ENCODE results near the gene PPIH.
"Not testable (repeated sequence)": the region's sequence is repeated elsewhere in the genome, so short reads cannot be mapped to it uniquely, and the experiment has no call there.

Gene PPIH

GRCh38 chr1:42682739-42683531 is 24.7 kb downstream of the PPIH start:
- peak; percentile 65 to 75 for DNase-seq

GRCh38 chr1:42684139-42684538 is 25.9 kb downstream of the PPIH start:
- DNase-seq: peak; percentile 26 to 28

GRCh38 chr1:42686418-42686817 is 28.2 kb downstream of the PPIH start:
- DNase-seq: no peak

GRCh38 chr1:42689912-42690311 is 31.7 kb downstream of the PPIH start:
- DNase-seq: no peak

- DNase-seq: no peak
Observed at GRCh38 chr1:42690477-42691156, 32.4 kb downstream of the PPIH start.

GRCh38 chr1:42691157-42691498 is 32.9 kb downstream of the PPIH start:
- no peak for DNase-seq

GRCh38 chr1:42692461-42692860 is 34.2 kb downstream of the PPIH start:
- DNase-seq: no peak

GRCh38 chr1:42692911-42693310 is 34.7 kb downstream of the PPIH start:
- DNase-seq: no peak

- DNase-seq: no peak
Observed at GRCh38 chr1:42698081-42698813, 40.0 kb downstream of the PPIH start.

- DNase-seq: no peak
Observed at GRCh38 chr1:42700006-42700405, 41.8 kb downstream of the PPIH start.

- no peak for DNase-seq
Observed at GRCh38 chr1:42703888-42704464, 45.8 kb downstream of the PPIH start.

- not testable (repeated sequence) for DNase-seq
Observed at GRCh38 chr1:42712808-42713207, 54.6 kb downstream of the PPIH start.

GRCh38 chr1:42713293-42713692 is 55.1 kb downstream of the PPIH start:
- DNase-seq: no peak

GRCh38 chr1:42714441-42714840 is 56.2 kb downstream of the PPIH start:
- DNase-seq: not testable (repeated sequence)

GRCh38 chr1:42720868-42721267 is 62.6 kb downstream of the PPIH start:
- DNase-seq: no peak

GRCh38 chr1:42721926-42722325 is 63.7 kb downstream of the PPIH start:
- no peak for DNase-seq

GRCh38 chr1:42722403-42722802 is 64.2 kb downstream of the PPIH start:
- DNase-seq: not testable (repeated sequence)

GRCh38 chr1:42723511-42723910 is 65.3 kb downstream of the PPIH start:
- no peak for DNase-seq

- not testable (repeated sequence) for DNase-seq
Observed at GRCh38 chr1:42725820-42726219, 67.6 kb downstream of the PPIH start.

Measured in stimulated activated CD4-positive, alpha-beta T cell treated with anti-CD3 and anti-CD28 coated beads, Interleukin-2, amount 100 ng/mL, for 24 hours (primary cell).